ENCODE results near the gene PRKAA2. TPM values are rescaled to one million over a fixed set of nuclear protein-coding genes. Genes with fewer than 3 reads are reported as not detected.
A peak's percentile ranks its signal among the peaks of the same experiment; 100 is the strongest.

Gene PRKAA2
- total and polyA plus RNA-seq, 2 of the 13 experiments (the other 11 are each of a cell fraction or from before 2014, with no cell fraction given) = 6.0 to 7.5 TPM

DNA sequence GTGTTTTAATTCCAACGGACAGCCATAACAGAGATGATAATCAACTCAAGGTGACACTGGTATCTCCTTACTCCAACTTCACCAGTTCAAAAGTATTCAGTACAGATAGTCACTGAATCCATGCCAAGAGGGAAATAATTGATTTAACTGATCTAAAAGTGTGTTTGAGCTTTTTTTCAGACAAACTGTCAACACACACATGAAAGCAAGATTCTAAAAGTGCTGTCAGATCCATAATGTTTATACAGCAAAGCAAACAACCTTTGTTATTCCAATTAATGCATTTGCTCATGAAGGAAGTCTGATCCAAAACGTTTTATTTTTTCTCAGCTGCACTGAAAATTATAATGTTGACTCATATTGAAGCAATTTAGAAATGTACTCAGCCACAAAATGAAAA is 5.9 kb upstream of the PRKAA2 start:
- Histone ChIP-seq H3K4me2 (ENCODE audit: low read depth, low read length) (peak overlapping the region; percentile 32; the same call in 1 of the 2 replicates), H3K36me3 (replicated peaks in 1 of 2; ENCODE audit: control insufficient read depth in 1 of 2, insufficient read depth in 2 of 2, low read length in 2 of 2) (no peaks in the 10 kb centered on the region), H4K20me1 (ENCODE audit: insufficient read depth, low read length) (no peaks in the 10 kb centered on the region), H3K27me3 (ENCODE audit: control insufficient read depth in 1 of 2, insufficient read depth in 2 of 2, low read length in 2 of 2) (no peaks in the 10 kb centered on the region), H3K27ac (ENCODE audit: extremely low read length, insufficient read depth, low read length) (no peak overlapping the region), H3K4me1 (ENCODE audit: insufficient read depth, low read length) (peaks cover 31% of the 10 kb centered on the region), H3K79me2 (ENCODE audit: insufficient read depth, low read length) (no peaks in the 10 kb centered on the region), H3K9ac (ENCODE audit: insufficient read depth, low read depth, low read length) (no peak overlapping the region), H3K4me3 (replicated peaks in 1 of 3; ENCODE audit: insufficient read depth in 1 of 3, low read depth in 2 of 3, low read length in 3 of 3) (no peak overlapping the region), H2AFZ (ENCODE audit: low read length) (no peak overlapping the region), H3K9me3 (ENCODE audit: low read length) (no peaks in the 10 kb centered on the region)
- ATAC-seq (no peak; the same call in 2 of the 3 replicates), DNase-seq (ENCODE audit: low spot score) (peak; percentile 69), FAIRE-seq (no peak)
- ChIA-PET POLR2A (no interaction called here), CTCF (ENCODE audit: low intra/inter-chr PET ratio, low total read pairs) (no interaction called here)
- intact Hi-C loops (cut with micrococcal nuclease; ENCODE audit: unreplicated experiment) (no loop called here), in situ Hi-C loops (cut with HindIII; ENCODE audit: extremely low pct_ligation_motif_present, low pct_unique_long_range_greater_than_20kb) (no loop called here)
- WGBS (ENCODE audit: low lambda C conversion rate) = 3% methylated on average over 2 of the region's 2 CpGs
- BruUV-seq (replicated peaks) = no TSS peak
- TF ChIP-seq CREB1 (IDR thresholded peaks at IDR 0.05) = no peak
- peak; percentile 81 for TF ChIP-seq CREB1 (CRISPR knock-in tag; IDR thresholded peaks at IDR 0.05)
- TF ChIP-seq, protein P1, sequence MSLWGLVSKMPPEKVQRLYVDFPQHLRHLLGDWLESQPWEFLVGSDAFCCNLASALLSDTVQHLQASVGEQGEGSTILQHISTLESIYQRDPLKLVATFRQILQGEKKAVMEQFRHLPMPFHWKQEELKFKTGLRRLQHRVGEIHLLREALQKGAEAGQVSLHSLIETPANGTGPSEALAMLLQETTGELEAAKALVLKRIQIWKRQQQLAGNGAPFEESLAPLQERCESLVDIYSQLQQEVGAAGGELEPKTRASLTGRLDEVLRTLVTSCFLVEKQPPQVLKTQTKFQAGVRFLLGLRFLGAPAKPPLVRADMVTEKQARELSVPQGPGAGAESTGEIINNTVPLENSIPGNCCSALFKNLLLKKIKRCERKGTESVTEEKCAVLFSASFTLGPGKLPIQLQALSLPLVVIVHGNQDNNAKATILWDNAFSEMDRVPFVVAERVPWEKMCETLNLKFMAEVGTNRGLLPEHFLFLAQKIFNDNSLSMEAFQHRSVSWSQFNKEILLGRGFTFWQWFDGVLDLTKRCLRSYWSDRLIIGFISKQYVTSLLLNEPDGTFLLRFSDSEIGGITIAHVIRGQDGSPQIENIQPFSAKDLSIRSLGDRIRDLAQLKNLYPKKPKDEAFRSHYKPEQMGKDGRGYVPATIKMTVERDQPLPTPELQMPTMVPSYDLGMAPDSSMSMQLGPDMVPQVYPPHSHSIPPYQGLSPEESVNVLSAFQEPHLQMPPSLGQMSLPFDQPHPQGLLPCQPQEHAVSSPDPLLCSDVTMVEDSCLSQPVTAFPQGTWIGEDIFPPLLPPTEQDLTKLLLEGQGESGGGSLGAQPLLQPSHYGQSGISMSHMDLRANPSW (CRISPR knock-in tag; IDR thresholded peaks at IDR 0.05; ENCODE audit: borderline replicate concordance) = no peak
- TF ChIP-seq ZFX (CRISPR knock-in tag; IDR thresholded peaks at IDR 0.05; ENCODE audit: low read depth) = no peak
- TF ChIP-seq MED1 (CRISPR knock-in tag; IDR thresholded peaks at IDR 0.05) = peak; percentile 34; the same call in 1 of the 2 replicates
- TF ChIP-seq MEIS1 (CRISPR knock-in tag; IDR thresholded peaks at IDR 0.05; ENCODE audit: borderline replicate concordance) = no peak
- TF ChIP-seq, protein P2, sequence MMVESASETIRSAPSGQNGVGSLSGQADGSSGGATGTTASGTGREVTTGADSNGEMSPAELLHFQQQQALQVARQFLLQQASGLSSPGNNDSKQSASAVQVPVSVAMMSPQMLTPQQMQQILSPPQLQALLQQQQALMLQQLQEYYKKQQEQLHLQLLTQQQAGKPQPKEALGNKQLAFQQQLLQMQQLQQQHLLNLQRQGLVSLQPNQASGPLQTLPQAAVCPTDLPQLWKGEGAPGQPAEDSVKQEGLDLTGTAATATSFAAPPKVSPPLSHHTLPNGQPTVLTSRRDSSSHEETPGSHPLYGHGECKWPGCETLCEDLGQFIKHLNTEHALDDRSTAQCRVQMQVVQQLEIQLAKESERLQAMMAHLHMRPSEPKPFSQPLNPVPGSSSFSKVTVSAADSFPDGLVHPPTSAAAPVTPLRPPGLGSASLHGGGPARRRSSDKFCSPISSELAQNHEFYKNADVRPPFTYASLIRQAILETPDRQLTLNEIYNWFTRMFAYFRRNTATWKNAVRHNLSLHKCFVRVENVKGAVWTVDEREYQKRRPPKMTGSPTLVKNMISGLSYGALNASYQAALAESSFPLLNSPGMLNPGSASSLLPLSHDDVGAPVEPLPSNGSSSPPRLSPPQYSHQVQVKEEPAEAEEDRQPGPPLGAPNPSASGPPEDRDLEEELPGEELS (CRISPR knock-in tag; IDR thresholded peaks at IDR 0.05) = peak; percentile 55; the same call in 1 of the 2 replicates
- TF ChIP-seq ZNF615 (CRISPR knock-in tag; IDR thresholded peaks at IDR 0.05; ENCODE audit: borderline replicate concordance) = no peak
- TF ChIP-seq NFATC3 (CRISPR knock-in tag; IDR thresholded peaks at IDR 0.05) = no peak
- TF ChIP-seq, protein P3, sequence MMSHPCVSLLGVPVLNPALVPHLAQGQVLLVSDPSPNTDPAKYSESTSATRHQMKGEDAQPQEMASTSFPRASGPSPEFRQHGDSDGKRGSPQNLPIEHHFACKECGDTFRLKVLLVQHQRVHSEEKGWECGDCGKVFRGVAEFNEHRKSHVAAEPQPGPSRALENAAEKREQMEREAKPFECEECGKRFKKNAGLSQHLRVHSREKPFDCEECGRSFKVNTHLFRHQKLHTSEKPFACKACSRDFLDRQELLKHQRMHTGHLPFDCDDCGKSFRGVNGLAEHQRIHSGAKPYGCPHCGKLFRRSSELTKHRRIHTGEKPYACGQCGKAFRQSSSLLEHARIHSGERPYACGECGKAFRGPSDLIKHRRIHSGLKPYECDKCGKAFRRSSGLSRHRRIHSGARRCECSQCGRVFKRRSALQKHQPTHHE (CRISPR knock-in tag; IDR thresholded peaks at IDR 0.05; ENCODE audit: borderline replicate concordance) = no peak
- TF ChIP-seq TCF7 (IDR thresholded peaks at IDR 0.05; ENCODE audit: low read depth) = peak; percentile 90
- TF ChIP-seq RARA (CRISPR knock-in tag; IDR thresholded peaks at IDR 0.05) = peak; percentile 34; the same call in 1 of the 2 replicates
- no peak for TF ChIP-seq MLLT10 (CRISPR knock-in tag; IDR thresholded peaks at IDR 0.05)
- no peak for TF ChIP-seq ZNF326 (CRISPR knock-in tag; IDR thresholded peaks at IDR 0.05; ENCODE audit: borderline replicate concordance)
- TF ChIP-seq TBX3 (IDR thresholded peaks at IDR 0.05; ENCODE audit: borderline replicate concordance) = peak; percentile 79; the same call in 1 of the 2 replicates
- no peak for TF ChIP-seq HOXA5 (CRISPR knock-in tag; IDR thresholded peaks at IDR 0.05)
- TF ChIP-seq GATAD1 (CRISPR knock-in tag; IDR thresholded peaks at IDR 0.05) = no peak
- TF ChIP-seq, protein P4, sequence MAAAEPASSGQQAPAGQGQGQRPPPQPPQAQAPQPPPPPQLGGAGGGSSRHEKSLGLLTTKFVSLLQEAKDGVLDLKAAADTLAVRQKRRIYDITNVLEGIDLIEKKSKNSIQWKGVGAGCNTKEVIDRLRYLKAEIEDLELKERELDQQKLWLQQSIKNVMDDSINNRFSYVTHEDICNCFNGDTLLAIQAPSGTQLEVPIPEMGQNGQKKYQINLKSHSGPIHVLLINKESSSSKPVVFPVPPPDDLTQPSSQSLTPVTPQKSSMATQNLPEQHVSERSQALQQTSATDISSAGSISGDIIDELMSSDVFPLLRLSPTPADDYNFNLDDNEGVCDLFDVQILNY (CRISPR knock-in tag; conservative IDR thresholded peaks at IDR 0.05) = no peak
- no peak for TF ChIP-seq SMAD9 (CRISPR knock-in tag; IDR thresholded peaks at IDR 0.05)
- TF ChIP-seq MYNN (CRISPR knock-in tag; IDR thresholded peaks at IDR 0.05; ENCODE audit: low read depth) = no peak
- no peak for TF ChIP-seq ZNF34 (CRISPR knock-in tag; IDR thresholded peaks at IDR 0.05; ENCODE audit: borderline replicate concordance)

All from HepG2 (cell line).